ENCODE results near the gene INO80.

INO80 gene

GRCh38 chr15:41125063-41125669 is 9.1 kb upstream of the INO80 start:
- TF ChIP-seq CTCF (IDR thresholded peaks at IDR 0.05) = no peak

- no peak for TF ChIP-seq CTCF (IDR thresholded peaks at IDR 0.05)
Observed at GRCh38 chr15:41124058-41124457, 8.0 kb upstream of the INO80 start.

GRCh38 chr15:41122849-41123248 is 6.8 kb upstream of the INO80 start:
- no peak for TF ChIP-seq CTCF (IDR thresholded peaks at IDR 0.05)

GRCh38 chr15:41121951-41122350 is 5.9 kb upstream of the INO80 start:
- no peak for TF ChIP-seq CTCF (IDR thresholded peaks at IDR 0.05)

- no peak for TF ChIP-seq CTCF (IDR thresholded peaks at IDR 0.05)
Observed at GRCh38 chr15:41116962-41117252, 827 bp upstream of the INO80 start.

GRCh38 chr15:41115652-41116115 is 396 bp downstream of the INO80 start:
- TF ChIP-seq CTCF (IDR thresholded peaks at IDR 0.05) = no peak

GRCh38 chr15:41115161-41115651 is 874 bp downstream of the INO80 start:
- no peak for TF ChIP-seq CTCF (IDR thresholded peaks at IDR 0.05)

GRCh38 chr15:41106947-41107346 is 9.1 kb downstream of the INO80 start:
- TF ChIP-seq CTCF (IDR thresholded peaks at IDR 0.05) = no peak

All from LNCAP (cell line).